ENCODE data around the gene FIGN. TPM values are rescaled to one million over a fixed set of nuclear protein-coding genes. Genes with fewer than 3 reads are reported as not detected.

The FIGN gene
- total RNA-seq, 1 donor from 2014 or later = not detected

DNA sequence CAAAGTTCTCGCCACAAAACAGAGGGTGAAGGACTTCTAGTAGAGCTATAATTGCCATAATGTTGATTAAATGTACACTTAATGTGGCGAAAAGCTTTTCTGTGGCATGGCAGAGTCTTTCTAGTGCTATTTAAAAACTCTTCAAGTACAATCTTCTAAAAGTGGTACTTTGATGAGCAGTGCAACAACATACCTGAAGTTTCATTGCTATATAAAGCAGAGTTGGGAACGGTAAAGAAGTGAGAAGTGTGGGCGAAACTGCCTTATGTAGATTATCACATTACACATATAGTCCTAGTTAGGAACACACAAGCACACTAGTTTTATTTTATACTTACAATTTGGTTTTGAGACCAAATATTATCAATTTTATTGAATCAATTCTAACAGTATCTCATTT lies 49.5 kb downstream of the FIGN start:
- no peak for DNase-seq
- TF ChIP-seq, protein P1, sequence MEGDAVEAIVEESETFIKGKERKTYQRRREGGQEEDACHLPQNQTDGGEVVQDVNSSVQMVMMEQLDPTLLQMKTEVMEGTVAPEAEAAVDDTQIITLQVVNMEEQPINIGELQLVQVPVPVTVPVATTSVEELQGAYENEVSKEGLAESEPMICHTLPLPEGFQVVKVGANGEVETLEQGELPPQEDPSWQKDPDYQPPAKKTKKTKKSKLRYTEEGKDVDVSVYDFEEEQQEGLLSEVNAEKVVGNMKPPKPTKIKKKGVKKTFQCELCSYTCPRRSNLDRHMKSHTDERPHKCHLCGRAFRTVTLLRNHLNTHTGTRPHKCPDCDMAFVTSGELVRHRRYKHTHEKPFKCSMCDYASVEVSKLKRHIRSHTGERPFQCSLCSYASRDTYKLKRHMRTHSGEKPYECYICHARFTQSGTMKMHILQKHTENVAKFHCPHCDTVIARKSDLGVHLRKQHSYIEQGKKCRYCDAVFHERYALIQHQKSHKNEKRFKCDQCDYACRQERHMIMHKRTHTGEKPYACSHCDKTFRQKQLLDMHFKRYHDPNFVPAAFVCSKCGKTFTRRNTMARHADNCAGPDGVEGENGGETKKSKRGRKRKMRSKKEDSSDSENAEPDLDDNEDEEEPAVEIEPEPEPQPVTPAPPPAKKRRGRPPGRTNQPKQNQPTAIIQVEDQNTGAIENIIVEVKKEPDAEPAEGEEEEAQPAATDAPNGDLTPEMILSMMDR (IDR thresholded peaks at IDR 0.05) = no peak
- no peak overlapping the region for H3K27ac Mint-ChIP-seq
- no peak for ATAC-seq (ENCODE audit: low read depth)
- H3K9me3 Mint-ChIP-seq = no peaks in the 10 kb centered on the region
- ChIA-PET CTCF (no interaction called here), POLR2A (no interaction called here)
- intact Hi-C loops (cut with micrococcal nuclease) = no loop called here
- no peaks in the 10 kb centered on the region for H3K27me3 Mint-ChIP-seq
- H3K36me3 Mint-ChIP-seq (ENCODE audit: low read depth) = no peaks in the 10 kb centered on the region
- no peaks in the 10 kb centered on the region for H3K4me1 Mint-ChIP-seq
- no peak overlapping the region for H3K4me3 Mint-ChIP-seq

DNA sequence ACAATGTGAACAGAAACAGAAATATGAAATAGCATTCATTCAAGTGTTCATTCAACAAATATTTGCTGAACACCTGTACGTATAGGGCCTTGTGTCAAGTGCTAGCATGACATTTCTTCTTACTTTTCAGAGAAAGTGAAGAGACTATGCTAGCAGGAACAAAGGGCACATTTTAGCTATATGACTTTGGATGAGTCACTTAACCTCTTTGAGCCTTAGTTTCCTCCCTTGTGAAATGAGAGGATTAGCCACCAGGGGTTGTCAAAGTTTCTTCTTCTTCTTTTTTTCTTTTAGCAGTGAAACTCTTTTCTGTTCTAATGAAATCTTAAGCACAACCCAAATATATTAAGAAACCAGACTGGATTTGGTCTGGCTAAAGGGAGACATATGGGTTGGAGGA lies 53.1 kb downstream of the FIGN start:
- intact Hi-C loops (cut with micrococcal nuclease) = no loop called here

GRCh38 chr2:163681745-163682144 lies 54.1 kb downstream of the FIGN start:
- CTCF ChIA-PET = no interaction called here
- no peaks in the 10 kb centered on the region for H3K4me1 Mint-ChIP-seq
- no peaks in the 10 kb centered on the region for H3K9me3 Mint-ChIP-seq
- intact Hi-C loops (cut with micrococcal nuclease) = no loop called here
- H3K27me3 Mint-ChIP-seq = no peaks in the 10 kb centered on the region
- DNase-seq (no peak), ATAC-seq (ENCODE audit: low read depth) (no peak)
- no peaks in the 10 kb centered on the region for H3K36me3 Mint-ChIP-seq (ENCODE audit: low read depth)
- no peak overlapping the region for H3K4me3 Mint-ChIP-seq
- H3K27ac Mint-ChIP-seq = no peak overlapping the region
- TF ChIP-seq, protein P1 (IDR thresholded peaks at IDR 0.05) = no peak
- POLR2A ChIA-PET = no interaction called here

More for the DNA sequence above, 53.1 kb downstream of the FIGN start:
- ATAC-seq (ENCODE audit: low read depth) (no peak), DNase-seq (no peak)
- CTCF ChIA-PET = no interaction called here
- TF ChIP-seq, protein P1 (IDR thresholded peaks at IDR 0.05) = no peak
- Mint-ChIP-seq H3K9me3 (no peaks in the 10 kb centered on the region), H3K36me3 (ENCODE audit: low read depth) (no peaks in the 10 kb centered on the region), H3K4me1 (no peaks in the 10 kb centered on the region), H3K27me3 (no peaks in the 10 kb centered on the region), H3K4me3 (no peak overlapping the region), H3K27ac (no peak overlapping the region)
- POLR2A ChIA-PET = no interaction called here

DNA sequence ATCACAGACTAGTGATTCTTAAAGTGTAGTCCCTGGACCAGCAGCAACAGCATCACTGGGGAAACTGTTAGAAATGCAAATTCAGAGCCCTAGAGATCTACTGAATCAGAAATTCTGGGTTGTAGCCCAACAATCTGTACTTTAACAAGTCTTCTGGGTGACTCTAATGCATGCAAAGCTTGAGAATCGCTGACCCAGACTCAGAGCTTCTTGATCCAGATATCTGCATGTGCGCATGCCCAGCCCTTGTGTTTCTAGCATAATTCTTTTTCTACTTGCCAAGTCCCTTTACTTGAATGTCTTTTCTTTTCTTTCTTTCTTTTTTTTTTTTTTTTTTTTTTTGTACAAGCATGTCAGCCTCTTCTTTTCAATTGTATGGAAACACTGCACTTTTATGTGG lies 60.4 kb downstream of the FIGN start:
- intact Hi-C loops (cut with micrococcal nuclease) = no loop called here
- POLR2A ChIA-PET = no interaction called here
- CTCF ChIA-PET = no interaction called here
- H3K9me3 Mint-ChIP-seq = no peaks in the 10 kb centered on the region
- no peaks in the 10 kb centered on the region for H3K27me3 Mint-ChIP-seq
- no peak for ATAC-seq (ENCODE audit: low read depth)
- H3K4me1 Mint-ChIP-seq = no peaks in the 10 kb centered on the region
- TF ChIP-seq, protein P1 (IDR thresholded peaks at IDR 0.05) = no peak
- DNase-seq = no peak
- no peaks in the 10 kb centered on the region for H3K36me3 Mint-ChIP-seq (ENCODE audit: low read depth)
- no peak overlapping the region for H3K4me3 Mint-ChIP-seq
- H3K27ac Mint-ChIP-seq = no peak overlapping the region

DNA sequence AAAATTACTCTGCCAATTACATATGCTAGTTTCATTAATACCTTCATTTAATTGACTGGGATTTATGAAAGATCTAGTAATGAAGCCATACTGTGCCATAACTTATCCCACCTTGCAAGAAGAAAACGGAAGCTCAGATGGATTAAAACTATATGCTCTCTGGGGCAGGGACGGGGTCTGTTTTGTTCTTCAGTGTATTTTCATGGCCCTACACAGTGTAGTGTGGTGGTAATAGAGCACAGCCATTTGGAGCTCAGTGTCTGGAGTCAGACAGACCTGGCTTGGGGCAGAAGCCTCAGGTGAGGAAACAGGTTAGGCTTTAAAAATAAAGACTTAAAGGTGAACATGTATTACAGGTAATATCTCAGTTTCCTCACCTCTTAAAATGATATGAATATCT lies 62.3 kb downstream of the FIGN start:
- Mint-ChIP-seq H3K27ac (no peak overlapping the region), H3K27me3 (no peaks in the 10 kb centered on the region), H3K4me1 (no peaks in the 10 kb centered on the region), H3K9me3 (no peaks in the 10 kb centered on the region), H3K36me3 (ENCODE audit: low read depth) (no peaks in the 10 kb centered on the region), H3K4me3 (no peak overlapping the region)
- intact Hi-C loops (cut with micrococcal nuclease) = no loop called here
- CTCF ChIA-PET = no interaction called here
- TF ChIP-seq, protein P1 (IDR thresholded peaks at IDR 0.05) = no peak
- no peak for ATAC-seq (ENCODE audit: low read depth)
- no peak for DNase-seq
- POLR2A ChIA-PET = no interaction called here

Measured in activated B cell treated with CpG ODN at 0.5 μM for 24 hours (primary cell).